ENCODE data around the gene DAW1. TPM values are rescaled to one million over a fixed set of nuclear protein-coding genes. Genes with fewer than 3 reads are reported as not detected.

The DAW1 gene
- total RNA-seq, 1 experiment from 2014 or later: 1.5 TPM

DNA sequence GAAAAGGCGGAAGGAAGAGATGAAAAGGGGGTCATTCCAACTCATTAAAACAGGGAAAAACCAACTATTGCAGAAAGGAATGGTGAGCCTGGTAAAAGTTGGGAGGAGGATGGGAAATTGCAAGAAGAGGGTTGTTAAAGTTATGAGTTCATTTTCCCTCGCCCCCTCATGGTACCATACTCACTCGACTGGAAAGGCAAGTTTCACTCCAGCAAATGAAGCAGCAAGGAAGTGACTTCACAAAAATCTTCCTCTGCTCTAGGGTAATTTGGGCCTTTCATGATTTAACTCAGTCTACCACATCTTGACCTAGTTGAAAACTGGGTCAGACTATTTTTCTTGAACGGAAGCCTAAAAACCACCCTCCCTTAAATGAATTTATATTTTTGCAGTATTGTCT lies 22.8 kb upstream of the DAW1 start:
- H3K27ac ChIP-seq (ENCODE audit: low read length): peak overlapping the region; percentile 82
- H3K9me2 ChIP-seq (replicated peaks; ENCODE audit: low read length): no peaks in the 10 kb centered on the region
- peak overlapping the region; percentile 45; the same call in 1 of the 2 replicates for H2AFZ ChIP-seq (ENCODE audit: low read length)
- POLR2A ChIA-PET (ENCODE audit: unreplicated experiment): no interaction called here
- H3K9ac ChIP-seq (ENCODE audit: low read length): peak overlapping the region; percentile 39; the same call in 1 of the 2 replicates
- TF ChIP-seq, protein P1, sequence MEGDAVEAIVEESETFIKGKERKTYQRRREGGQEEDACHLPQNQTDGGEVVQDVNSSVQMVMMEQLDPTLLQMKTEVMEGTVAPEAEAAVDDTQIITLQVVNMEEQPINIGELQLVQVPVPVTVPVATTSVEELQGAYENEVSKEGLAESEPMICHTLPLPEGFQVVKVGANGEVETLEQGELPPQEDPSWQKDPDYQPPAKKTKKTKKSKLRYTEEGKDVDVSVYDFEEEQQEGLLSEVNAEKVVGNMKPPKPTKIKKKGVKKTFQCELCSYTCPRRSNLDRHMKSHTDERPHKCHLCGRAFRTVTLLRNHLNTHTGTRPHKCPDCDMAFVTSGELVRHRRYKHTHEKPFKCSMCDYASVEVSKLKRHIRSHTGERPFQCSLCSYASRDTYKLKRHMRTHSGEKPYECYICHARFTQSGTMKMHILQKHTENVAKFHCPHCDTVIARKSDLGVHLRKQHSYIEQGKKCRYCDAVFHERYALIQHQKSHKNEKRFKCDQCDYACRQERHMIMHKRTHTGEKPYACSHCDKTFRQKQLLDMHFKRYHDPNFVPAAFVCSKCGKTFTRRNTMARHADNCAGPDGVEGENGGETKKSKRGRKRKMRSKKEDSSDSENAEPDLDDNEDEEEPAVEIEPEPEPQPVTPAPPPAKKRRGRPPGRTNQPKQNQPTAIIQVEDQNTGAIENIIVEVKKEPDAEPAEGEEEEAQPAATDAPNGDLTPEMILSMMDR (conservative IDR thresholded peaks at IDR 0.05; ENCODE audit: low read depth, low read length): no peak
- TF ChIP-seq EZH2phosphoT487 (IDR thresholded peaks at IDR 0.05; ENCODE audit: borderline replicate concordance, low read length): no peak
- no peak for TF ChIP-seq EZH2 (IDR thresholded peaks at IDR 0.05; ENCODE audit: low read length, unreplicated experiment)
- no peaks in the 10 kb centered on the region for H3K9me3 ChIP-seq (ENCODE audit: low read length)
- CTCF ChIA-PET: no interaction called here
- peaks cover 41% of the 10 kb centered on the region for H3K4me1 ChIP-seq (ENCODE audit: insufficient read depth, low read length)
- no peaks in the 10 kb centered on the region for H4K20me1 ChIP-seq (ENCODE audit: low read length)
- H3K4me2 ChIP-seq (ENCODE audit: low read length): peak overlapping the region; percentile 64
- H3K36me3 ChIP-seq (ENCODE audit: low read depth, low read length): no peaks in the 10 kb centered on the region
- H3K79me2 ChIP-seq (ENCODE audit: low read length): no peaks in the 10 kb centered on the region
- BruUV-seq (replicated peaks): no TSS peak
- no peaks in the 10 kb centered on the region for H3F3A ChIP-seq (ENCODE audit: low read length, unreplicated experiment)
- DNase-seq (peak; percentile 60), ATAC-seq (no peak)
- intact Hi-C loops (cut with micrococcal nuclease): no loop called here
- H3K4me3 ChIP-seq (ENCODE audit: low read length): no peak overlapping the region
- no peaks in the 10 kb centered on the region for H3K27me3 ChIP-seq (ENCODE audit: low read length)

DNA sequence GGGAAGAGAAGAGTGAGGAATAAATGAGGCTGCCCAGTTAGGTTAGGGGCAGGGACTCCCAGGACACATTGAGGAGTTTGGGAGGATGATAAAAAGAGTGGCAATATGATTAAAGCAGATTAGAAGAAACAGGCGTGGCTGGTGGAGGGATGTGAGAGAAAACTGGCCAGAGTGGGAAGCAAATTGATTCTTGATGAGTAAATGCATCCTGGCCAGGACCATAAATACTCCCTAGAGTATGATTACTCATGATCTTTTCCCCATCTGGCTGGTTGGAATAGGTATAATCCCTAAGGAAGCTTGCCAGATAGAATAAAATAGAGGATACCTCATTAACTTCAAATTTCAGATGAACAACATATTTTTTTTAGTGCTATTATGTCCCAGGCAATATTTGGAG lies 21.5 kb upstream of the DAW1 start:
- no peaks in the 10 kb centered on the region for H4K20me1 ChIP-seq (ENCODE audit: low read length)
- ATAC-seq (peak; percentile 76), DNase-seq (peak; percentile 72)
- H3K4me2 ChIP-seq (ENCODE audit: low read length): peak overlapping the region; percentile 35
- ChIA-PET CTCF (no interaction called here), POLR2A (ENCODE audit: unreplicated experiment) (no interaction called here)
- H3K9ac ChIP-seq (ENCODE audit: low read length): peak overlapping the region; percentile 26; the same call in 1 of the 2 replicates
- no peak overlapping the region for H2AFZ ChIP-seq (ENCODE audit: low read length)
- no TSS peak for BruUV-seq (replicated peaks)
- no peaks in the 10 kb centered on the region for H3K36me3 ChIP-seq (ENCODE audit: low read depth, low read length)
- H3F3A ChIP-seq (ENCODE audit: low read length, unreplicated experiment): no peaks in the 10 kb centered on the region
- H3K4me1 ChIP-seq (ENCODE audit: insufficient read depth, low read length): peaks cover 47% of the 10 kb centered on the region
- no peaks in the 10 kb centered on the region for H3K9me2 ChIP-seq (replicated peaks; ENCODE audit: low read length)
- intact Hi-C loops (cut with micrococcal nuclease): loop anchor here (1.0 kb wide), 1 partner anchor 192 kb away; no protein-coding TSS in a partner anchor
- no peaks in the 10 kb centered on the region for H3K9me3 ChIP-seq (ENCODE audit: low read length)
- no peaks in the 10 kb centered on the region for H3K27me3 ChIP-seq (ENCODE audit: low read length)
- no peaks in the 10 kb centered on the region for H3K79me2 ChIP-seq (ENCODE audit: low read length)
- TF ChIP-seq EZH2 (IDR thresholded peaks at IDR 0.05; ENCODE audit: low read length, unreplicated experiment): no peak
- H3K4me3 ChIP-seq (ENCODE audit: low read length): no peak overlapping the region
- H3K27ac ChIP-seq (ENCODE audit: low read length): peak overlapping the region; percentile 82

DNA sequence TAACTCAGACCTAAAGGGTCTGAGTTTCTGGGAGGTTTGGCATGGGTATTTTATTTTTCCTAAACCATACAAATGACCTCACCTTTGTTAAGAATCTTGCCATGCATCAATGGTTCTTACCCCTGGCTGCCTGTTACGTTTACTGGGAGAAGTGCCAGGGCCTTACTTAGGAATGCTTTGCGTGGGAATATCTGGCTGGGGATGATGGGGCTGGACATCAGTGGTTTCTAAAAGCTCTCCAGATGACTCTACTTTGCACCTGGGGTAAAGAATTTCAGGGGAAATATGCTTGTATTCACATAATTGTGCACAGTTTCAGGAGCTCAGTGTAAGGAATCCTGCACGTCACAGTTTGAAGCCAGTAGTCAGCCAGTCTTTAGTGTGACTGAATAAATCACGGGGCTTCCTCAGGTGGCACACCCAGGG lies 18.2 kb upstream of the DAW1 start:
- TF ChIP-seq EZH2phosphoT487 (IDR thresholded peaks at IDR 0.05; ENCODE audit: borderline replicate concordance, low read length) (no peak), EZH2 (IDR thresholded peaks at IDR 0.05; ENCODE audit: low read length, unreplicated experiment) (no peak)
- TF ChIP-seq, protein P1 (conservative IDR thresholded peaks at IDR 0.05; ENCODE audit: low read depth, low read length): no peak
- H3K9me2 ChIP-seq (replicated peaks; ENCODE audit: low read length): no peaks in the 10 kb centered on the region
- no peak overlapping the region for H3K4me3 ChIP-seq (ENCODE audit: low read length)
- H3K27me3 ChIP-seq (ENCODE audit: low read length): no peaks in the 10 kb centered on the region
- no peak overlapping the region for H2AFZ ChIP-seq (ENCODE audit: low read length)
- CTCF ChIA-PET: interaction anchor here (1.0 kb wide), 1 partner anchor 9 kb away, joined by 5 read pairs; no protein-coding TSS in a partner anchor
- H3K4me1 ChIP-seq (ENCODE audit: insufficient read depth, low read length): peaks cover 42% of the 10 kb centered on the region
- no peaks in the 10 kb centered on the region for H3K9me3 ChIP-seq (ENCODE audit: low read length)
- peak overlapping the region; percentile 19; the same call in 1 of the 2 replicates for H3K4me2 ChIP-seq (ENCODE audit: low read length)
- no TSS peak for BruUV-seq (replicated peaks)
- POLR2A ChIA-PET (ENCODE audit: unreplicated experiment): no interaction called here
- intact Hi-C loops (cut with micrococcal nuclease): no loop called here
- H3K9ac ChIP-seq (ENCODE audit: low read length): peak overlapping the region; percentile 37; the same call in 1 of the 2 replicates
- ATAC-seq (peak; percentile 46), DNase-seq (peak; percentile 85)
- H3F3A ChIP-seq (ENCODE audit: low read length, unreplicated experiment): no peaks in the 10 kb centered on the region
- no peaks in the 10 kb centered on the region for H3K36me3 ChIP-seq (ENCODE audit: low read depth, low read length)
- no peaks in the 10 kb centered on the region for H4K20me1 ChIP-seq (ENCODE audit: low read length)
- H3K27ac ChIP-seq (ENCODE audit: low read length): peak overlapping the region; percentile 78
- H3K79me2 ChIP-seq (ENCODE audit: low read length): no peaks in the 10 kb centered on the region

Measured in PC-3 (cell line).